PFSK-1 (cell line): ENCODE measurements around the gene RRAD.

Experiments
- REST ChIP-seq, 2 experiments: IDR thresholded peaks; 2 replicates each; pipeline versions ENCODE4 v1.6.1 to v1.8.0; 2011 to 2012; ENCODE audit warnings: low read depth in 2 of 2, low read length in 2 of 2, control low read depth in 1 of 2, inconsistent platforms in 1 of 2, mild to moderate bottlenecking in 1 of 2, moderate library complexity in 1 of 2; ENCODE audit not compliant: insufficient read depth in 1 of 2
- SIN3A ChIP-seq: IDR thresholded peaks from 2 replicates; pipeline ENCODE4 v1.6.1; 2012; ENCODE audit warnings: mild to moderate bottlenecking, low read length, moderate library complexity, borderline replicate concordance; ENCODE audit not compliant: insufficient read depth

GRCh38 chr16:66895999-66896398, 29.3 kb downstream of the RRAD start:
- TF ChIP-seq SIN3A, result no peak
- TF ChIP-seq REST (IDR thresholded peaks at IDR 0.05; ENCODE audit: insufficient read depth in 1 of 2, low read depth in 2 of 2, low read length in 2 of 2), result no peak
